Heart right ventricle (tissue), 16 donors: ENCODE results near the gene IL21R. TPM values are rescaled to one million over a fixed set of nuclear protein-coding genes. Genes with fewer than 3 reads are reported as not detected.

Experiments used
- ATAC-seq, 8 donors: fragments of 200-7000 bp; cut with Tn5 transposase; one replicate each; pipeline ENCODE4 v1.9.1; 2020; ENCODE audit warnings: mild to moderate bottlenecking in 8 of 8, moderate library complexity in 8 of 8, moderate number of reproducible peaks in 1 of 8
- DNase-seq, 2 donors: peaks; one replicate each; pipeline ENCODE4 v3.0.0-alpha.2; 2020
- H3K27ac ChIP-seq, 10 donors: fragments of 200-600 bp; sonication (generic) in 2 of 10; one replicate each; pipeline versions ENCODE4 v1.5.0 to v1.8.0; 2020 to 2022; ENCODE audit warnings: mild to moderate bottlenecking in 3 of 10
- H3K27me3 ChIP-seq, 7 donors: fragments of 200-600 bp; one replicate each; pipeline ENCODE4 v1.8.0; 2021 to 2022; ENCODE audit warnings: mild to moderate bottlenecking in 2 of 7
- H3K36me3 ChIP-seq, 9 donors: fragments of 200-600 bp; sonication (generic) in 1 of 9; one replicate each; pipeline versions ENCODE4 v1.5.0 to v1.8.0; 2020 to 2022; ENCODE audit warnings: mild to moderate bottlenecking in 2 of 9
- H3K4me1 ChIP-seq, 9 donors: fragments of 200-600 bp; sonication (generic) in 1 of 9; one replicate each; pipeline versions ENCODE4 v1.5.0 to v1.8.0; 2020 to 2022; ENCODE audit warnings: mild to moderate bottlenecking in 4 of 9
- H3K4me3 ChIP-seq, 10 donors: fragments of 200-600 bp; sonication (generic) in 2 of 10; one replicate each; pipeline versions ENCODE4 v1.5.0 to v1.8.0; 2020 to 2022; ENCODE audit warnings: mild to moderate bottlenecking in 7 of 10, moderate library complexity in 2 of 10
- H3K9me3 ChIP-seq, 11 donors: fragments of 200-600 bp in 10 of 11; sonication (generic) in 2 of 11; one replicate each; pipeline versions ENCODE4 v1.5.0 to v1.8.0; 2013 to 2022; ENCODE audit warnings: mild to moderate bottlenecking in 2 of 11, control low read depth in 1 of 11, moderate library complexity in 1 of 11
- WGBS, 2 donors: extraction: QIAGEN DNeasy Blood & Tissue Kit; methylation state at CpG; one replicate each; pipeline ENCODE4 v1.1.7; 2013; ENCODE audit warnings: inconsistent platforms in 1 of 2; 5-methylcytosine and 5-hydroxymethylcytosine counted together
- intact Hi-C, 10 donors: fragments of 100-400 bp; cut with DNase I; formaldehyde crosslinking; loops; one replicate each; pipeline versions ENCODE4 v1.11.1 to v1.14.2; 2022
- polyA plus RNA-seq, 2 donors: library from polyadenylated mRNA; stranded (reverse); fragments of 200-250 nt; gene quantifications; one replicate each; pipeline ENCODE4 v1.2.3, GENCODE V29; 2013
- total RNA-seq, 10 donors: library from RNA; stranded (reverse); fragmentation: NEBNext Ultra II Directional in 3 of 10; extraction: Animal tissue kit (Norgen Biotek cat#: 25700) in 3 of 10; gene quantifications; one replicate each; pipeline versions ENCODE4 v1.2.1 to v1.2.4, GENCODE V29; 2021 to 2023
- TF ChIP-seq, protein P1 (sequence below), 9 donors: fragments of 200-600 bp; sonication (generic) in 2 of 9; IDR thresholded peaks; one replicate each; pipeline versions ENCODE4 v1.5.0 to v1.8.0; 2021 to 2022; ENCODE audit warnings: antibody characterized with exemption in 9 of 9, mild to moderate bottlenecking in 5 of 9, moderate library complexity in 1 of 9
- donor health status: Arrhythmogenic right ventricular cardiomyopathy.
- donor health status: ischemic (EF 13 %, LVEDD 7.1; RV severe dilation, severe dysfunction).
- donor health status: healthy with polysubstance abuse.
- donor health status: DM: no; HTN: yes; CAD: no.
- donor health status: DM: no; HTN: no; CAD: no.
- donor health status: ischemic (EF 25% LVEDD 6.9; RV normal size, moderate dysfunction).
- donor health status: ischemic (EF 25% LVEDD 5.7; RV mildly dilated, moderate dysfunction).
- donor health status: healthy.
- donor health status: DM: yes; HTN: yes; CAD: no.
- donor health status: Ischemic cardiomyopathy.
- donor health status: ischemic (EF 35%, LVEDD 5.7; RV mildly dilated, moderate dysfunction).
- donor health status: nonischemic (EF 11% LVEDD 7.7; RV severe dilation, severe dysfunction).
- donor health status: DM: yes; HTN: yes; CAD: no.
- donor health status: PGD.
- donor health status: ischemic (EF 29% LVEDD 5.4; RV normal size, mild dysfunction).
- donor health status: nonischemic (EF 23%, LVEDD 6.1; RV moderate dilation, normal function).

The IL21R gene
- total and polyA plus RNA-seq, 12 donors = 0.06 to 3.6 (median 0.14) TPM; not detected in 2

DNA sequence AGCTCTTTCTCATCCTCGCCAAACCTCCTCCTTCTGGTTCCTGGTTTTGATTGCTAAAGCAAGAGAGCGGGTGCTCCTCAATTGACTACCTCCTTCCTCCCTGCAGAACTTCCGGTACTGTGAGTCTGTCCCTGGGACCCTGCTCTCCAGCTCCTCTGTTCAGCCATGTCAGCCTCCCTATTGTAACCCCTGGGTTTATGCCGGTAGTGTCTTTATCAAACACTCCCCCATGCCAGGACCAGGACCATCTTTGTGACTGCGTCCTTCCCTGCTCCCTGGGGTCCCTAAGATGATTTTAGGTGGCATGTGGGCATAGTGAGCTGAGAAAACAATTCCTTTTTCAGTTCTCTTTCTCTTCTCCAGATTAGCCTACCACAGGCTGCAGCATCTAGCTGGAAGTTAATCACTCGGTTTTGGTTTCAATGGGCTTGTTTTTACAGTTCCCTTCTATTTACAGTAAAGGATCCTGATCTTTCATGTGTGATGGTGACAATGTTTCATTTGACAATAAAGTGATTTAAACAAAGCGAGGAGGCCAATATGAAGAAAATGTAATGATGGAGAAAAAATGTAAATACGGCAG is 27.7 kb upstream of the IL21R start:
- peak overlapping the region in 2 of 10 donors; percentile 8 to 36 for H3K4me3 ChIP-seq
- 73 to 79% methylated on average over 8 of the region's 8 CpGs for WGBS, 2 donors
- TF ChIP-seq, protein P1, sequence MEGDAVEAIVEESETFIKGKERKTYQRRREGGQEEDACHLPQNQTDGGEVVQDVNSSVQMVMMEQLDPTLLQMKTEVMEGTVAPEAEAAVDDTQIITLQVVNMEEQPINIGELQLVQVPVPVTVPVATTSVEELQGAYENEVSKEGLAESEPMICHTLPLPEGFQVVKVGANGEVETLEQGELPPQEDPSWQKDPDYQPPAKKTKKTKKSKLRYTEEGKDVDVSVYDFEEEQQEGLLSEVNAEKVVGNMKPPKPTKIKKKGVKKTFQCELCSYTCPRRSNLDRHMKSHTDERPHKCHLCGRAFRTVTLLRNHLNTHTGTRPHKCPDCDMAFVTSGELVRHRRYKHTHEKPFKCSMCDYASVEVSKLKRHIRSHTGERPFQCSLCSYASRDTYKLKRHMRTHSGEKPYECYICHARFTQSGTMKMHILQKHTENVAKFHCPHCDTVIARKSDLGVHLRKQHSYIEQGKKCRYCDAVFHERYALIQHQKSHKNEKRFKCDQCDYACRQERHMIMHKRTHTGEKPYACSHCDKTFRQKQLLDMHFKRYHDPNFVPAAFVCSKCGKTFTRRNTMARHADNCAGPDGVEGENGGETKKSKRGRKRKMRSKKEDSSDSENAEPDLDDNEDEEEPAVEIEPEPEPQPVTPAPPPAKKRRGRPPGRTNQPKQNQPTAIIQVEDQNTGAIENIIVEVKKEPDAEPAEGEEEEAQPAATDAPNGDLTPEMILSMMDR (IDR thresholded peaks at IDR 0.05) = no peak
- no peaks in the 10 kb centered on the region for H3K27me3 ChIP-seq
- ATAC-seq = peak in 3 of 8 donors; percentile 24 to 42 (median 41)
- intact Hi-C loops = loop anchor here in 5 of 10 donors (5.0 to 10.0 kb wide), 5 partner anchors 80 to 1540 kb away; no protein-coding TSS in a partner anchor
- H3K36me3 ChIP-seq = no peaks in the 10 kb centered on the region
- peak overlapping the region in 3 of 10 donors; percentile 0 to 81 (median 0) for H3K27ac ChIP-seq
- DNase-seq = no peak
- H3K4me1 ChIP-seq = peaks cover 0 to 68% (median 0%) of the 10 kb centered on the region in 9 donors
- H3K9me3 ChIP-seq = peaks cover 0 to 10% (median 0%) of the 10 kb centered on the region in 11 donors

DNA sequence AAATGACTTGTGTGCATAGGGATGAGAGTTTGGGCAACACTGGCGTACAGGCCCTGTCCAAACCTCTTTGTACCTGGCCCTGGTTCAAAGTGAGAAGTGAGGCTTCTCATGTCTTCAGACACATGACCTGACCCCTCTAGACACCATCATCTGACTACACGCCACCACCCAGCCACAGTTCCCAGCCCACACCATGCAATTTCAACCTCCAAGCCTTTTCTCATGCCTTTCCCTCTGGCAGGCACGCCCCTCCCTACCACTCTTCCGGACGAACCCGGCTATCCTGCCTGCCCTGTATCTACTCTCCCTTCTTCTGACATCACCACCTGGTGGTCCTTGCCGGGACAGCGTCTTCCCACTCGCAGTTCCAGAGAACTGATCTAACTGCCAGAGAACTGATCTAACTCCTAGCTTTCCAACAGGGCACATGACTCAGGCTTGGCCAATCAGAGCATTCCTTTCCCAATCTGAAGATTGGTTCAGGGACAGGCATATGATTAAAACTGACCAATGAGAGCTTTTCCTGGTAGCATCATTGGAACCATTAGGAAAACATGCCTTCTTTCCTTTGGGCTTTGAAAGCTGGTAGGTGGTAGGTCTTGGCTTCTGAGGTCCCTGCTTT is 27.1 kb upstream of the IL21R start:
- 17 to 18% methylated on average over 9 of the region's 9 CpGs for WGBS, 2 donors
- TF ChIP-seq, protein P1 (IDR thresholded peaks at IDR 0.05) = peak; percentile 15 to 60 (median 41)
- ATAC-seq (peak; percentile 69 to 90 (median 86)), DNase-seq (peak; percentile 59 to 63)
- H3K27me3 ChIP-seq = no peaks in the 10 kb centered on the region
- intact Hi-C loops = loop anchor here in 7 of 10 donors (5.0 to 10.0 kb wide), 6 partner anchors 80 to 1540 kb away; no protein-coding TSS in a partner anchor
- H3K4me3 ChIP-seq = peak overlapping the region in 2 of 10 donors; percentile 8 to 36
- H3K9me3 ChIP-seq = peaks cover 0 to 10% (median 0%) of the 10 kb centered on the region in 11 donors
- peaks cover 0 to 66% (median 0%) of the 10 kb centered on the region in 9 donors for H3K4me1 ChIP-seq
- no peaks in the 10 kb centered on the region for H3K36me3 ChIP-seq
- H3K27ac ChIP-seq = peak overlapping the region in 3 of 10 donors; percentile 0 to 81 (median 0)

DNA sequence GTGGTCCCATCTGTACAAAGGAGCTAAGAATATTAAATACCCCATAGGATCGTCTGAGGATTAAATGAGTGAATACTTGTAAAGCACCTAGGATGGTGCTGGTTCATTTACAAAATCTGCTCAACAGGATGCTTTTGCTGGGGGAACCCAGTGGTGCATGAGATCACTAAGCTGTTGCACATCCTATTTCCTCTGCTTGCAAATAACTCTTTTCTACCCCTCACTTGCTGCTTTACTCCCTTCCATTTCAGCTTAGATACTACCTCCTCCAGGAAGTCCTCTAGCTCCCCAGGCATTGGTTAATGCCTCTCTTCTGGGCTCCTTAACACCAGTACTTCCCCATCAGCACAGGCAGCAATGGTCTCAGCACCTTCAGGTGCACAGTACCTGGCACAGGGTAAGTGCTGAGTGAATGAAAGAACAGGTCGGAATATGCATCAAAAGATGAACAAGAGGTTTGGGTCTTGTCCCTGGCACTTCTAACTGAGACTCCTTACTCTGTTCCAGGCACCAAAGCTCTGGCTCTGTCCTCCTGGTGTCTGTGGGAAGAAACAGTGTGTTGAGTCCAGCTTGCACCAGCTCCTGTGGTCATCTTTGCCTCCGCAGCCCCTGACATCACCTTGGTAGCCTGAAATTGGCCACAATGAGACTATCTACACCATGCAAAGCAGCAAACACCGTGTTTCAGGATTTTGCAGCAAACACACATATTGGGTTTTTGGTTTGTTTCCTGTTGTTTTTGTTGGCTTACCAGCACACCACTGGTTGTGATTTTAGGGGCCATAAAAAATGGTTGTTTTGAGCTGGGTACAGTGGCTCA is 24.1 kb upstream of the IL21R start:
- intact Hi-C loops = loop anchor here in 5 of 10 donors (5.0 to 10.0 kb wide), 4 partner anchors 77 to 1543 kb away; no protein-coding TSS in a partner anchor
- Histone ChIP-seq H3K36me3 (no peaks in the 10 kb centered on the region), H3K4me1 (peaks cover 0 to 54% (median 0%) of the 10 kb centered on the region in 9 donors), H3K9me3 (peaks cover 0 to 9% (median 0%) of the 10 kb centered on the region in 11 donors), H3K27ac (peak overlapping the region in 1 of 10 donors; percentile 11), H3K27me3 (peaks cover 0 to 6% (median 0%) of the 10 kb centered on the region in 7 donors), H3K4me3 (no peak overlapping the region)
- no peak for DNase-seq
- TF ChIP-seq, protein P1 (IDR thresholded peaks at IDR 0.05) = no peak
- 59 to 61% methylated on average over 4 of the region's 4 CpGs for WGBS, 2 donors
- ATAC-seq = no peak
